Activated T-cell treated with anti-CD3 and anti-CD28 coated beads, Interleukin-2, amount 50 U/mL, for 24 hours (primary cell): Measurements from ENCODE around the gene FAM3B.
"Not testable (repeated sequence)": the region's sequence is repeated elsewhere in the genome, so short reads cannot be mapped to it uniquely, and the experiment has no call there.

Experiments
- DNase-seq: peaks from one replicate; pipeline ENCODE4 v3.0.0-alpha.2; 2020
- H3K27ac Mint-ChIP-seq: 2 replicates; pipeline ENCODE4 v1.8.0; 2020; ENCODE audit warnings: mild to moderate bottlenecking, mixed read lengths
- H3K27me3 Mint-ChIP-seq: 2 replicates; pipeline ENCODE4 v1.8.0; 2020; ENCODE audit warnings: mixed read lengths
- H3K36me3 Mint-ChIP-seq: 2 replicates; pipeline ENCODE4 v1.8.0; 2020; ENCODE audit warnings: low read depth, mixed read lengths
- H3K4me1 Mint-ChIP-seq: 2 replicates; pipeline ENCODE4 v1.8.0; 2020; ENCODE audit warnings: low read depth, mixed read lengths
- H3K4me3 Mint-ChIP-seq: 2 replicates; pipeline ENCODE4 v1.8.0; 2020; ENCODE audit warnings: mild to moderate bottlenecking, moderate library complexity, mixed read lengths
- H3K9me3 Mint-ChIP-seq: 2 replicates; pipeline ENCODE4 v1.8.0; 2020; ENCODE audit warnings: mixed read lengths

Gene FAM3B

DNA sequence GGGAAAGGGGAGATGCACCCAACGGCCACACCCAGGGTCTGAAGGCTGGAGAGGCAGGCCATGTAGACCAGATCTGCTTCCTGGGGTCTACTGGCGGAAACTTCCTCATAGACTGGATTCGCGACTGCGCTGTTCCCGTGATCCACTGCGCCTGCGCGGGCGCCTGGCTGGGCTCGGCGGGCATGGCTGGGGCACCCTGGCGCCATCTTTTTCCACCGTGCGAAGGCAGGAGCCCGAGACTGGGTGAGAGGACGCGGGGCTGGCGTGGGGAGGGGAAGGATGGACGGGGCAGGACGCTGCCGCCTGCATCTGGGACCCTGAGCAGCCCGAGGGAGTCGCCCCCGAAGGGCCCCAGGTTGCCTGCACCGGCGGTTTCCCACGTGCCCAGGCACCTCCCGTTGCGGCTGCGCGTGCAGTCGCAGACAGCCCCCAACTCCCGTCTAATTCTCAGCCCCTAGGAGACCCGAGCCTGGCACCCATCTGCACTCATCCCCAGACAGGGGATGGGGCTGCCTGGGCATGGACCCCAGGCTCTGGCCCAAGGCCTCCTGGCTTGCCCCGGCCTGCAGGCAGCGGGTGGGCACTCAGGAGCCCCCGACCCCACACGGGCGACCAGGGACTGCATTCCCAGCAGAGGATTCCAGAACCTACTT lies 12.4 kb upstream of the FAM3B start:
- H3K36me3 Mint-ChIP-seq, result no peaks in the 10 kb centered on the region
- H3K4me1 Mint-ChIP-seq, result no peaks in the 10 kb centered on the region
- H3K27ac Mint-ChIP-seq, result no peak overlapping the region
- no peak overlapping the region for H3K4me3 Mint-ChIP-seq
- H3K27me3 Mint-ChIP-seq, result peaks cover 8% of the 10 kb centered on the region
- no peaks in the 10 kb centered on the region for H3K9me3 Mint-ChIP-seq
- DNase-seq, result no peak

DNA sequence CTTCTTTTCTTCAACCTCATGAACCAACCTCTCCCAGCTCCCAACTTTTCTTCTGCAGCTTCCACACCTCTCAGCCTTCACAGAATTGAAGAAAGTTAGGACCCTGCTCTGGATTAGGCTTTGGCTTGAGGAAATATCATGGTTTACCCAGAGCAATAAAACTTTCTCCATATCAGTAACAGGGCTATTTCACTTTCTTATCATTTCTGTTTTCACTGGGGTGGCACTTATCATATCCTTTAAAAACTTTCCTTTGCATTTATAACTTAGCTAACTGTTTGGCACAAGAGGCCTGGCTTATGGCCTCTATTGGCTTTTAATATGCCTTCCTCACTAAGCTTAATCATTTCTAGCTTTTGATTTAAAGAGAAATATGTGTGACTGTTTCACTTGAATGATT lies 9.4 kb upstream of the FAM3B start:
- H3K9me3 Mint-ChIP-seq, result no peaks in the 10 kb centered on the region

DNA sequence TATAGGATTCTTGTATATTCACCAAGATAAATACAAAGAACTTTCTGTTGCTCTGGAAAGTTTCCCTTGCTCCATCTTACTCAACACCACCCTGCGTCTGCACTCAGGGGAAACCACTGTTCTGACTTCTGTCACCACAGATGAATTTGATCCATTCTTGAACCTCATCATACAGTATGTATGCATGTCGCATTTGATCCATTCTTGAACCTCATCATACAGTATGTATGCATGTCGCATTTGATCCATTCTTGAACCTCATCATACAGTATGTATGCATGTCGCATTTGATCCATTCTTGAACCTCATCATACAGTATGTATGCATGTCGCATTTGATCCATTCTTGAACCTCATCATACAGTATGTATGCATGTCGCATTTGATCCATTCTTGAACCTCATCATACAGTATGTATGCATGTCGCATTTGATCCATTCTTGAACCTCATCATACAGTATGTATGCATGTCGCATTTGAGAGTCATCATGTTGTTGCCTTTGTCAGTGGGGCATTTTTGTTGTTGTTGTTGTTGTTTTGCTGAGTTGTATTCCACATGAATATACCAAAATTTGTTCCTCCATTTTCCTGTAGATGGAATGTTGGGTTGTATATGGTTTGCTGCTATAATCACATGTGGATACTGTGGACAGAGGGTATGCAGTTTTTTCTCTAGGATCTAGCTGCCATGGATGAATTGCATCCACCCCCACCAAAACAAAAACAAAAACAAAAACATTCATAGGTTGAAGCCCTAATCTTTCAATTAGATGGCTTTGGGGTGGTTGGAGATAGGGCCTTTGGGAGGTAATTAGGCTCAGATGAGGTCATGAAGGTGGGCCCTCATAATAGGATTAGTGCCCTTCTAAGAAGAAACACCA lies 3.1 kb upstream of the FAM3B start:
- not testable (repeated sequence) for H3K27ac Mint-ChIP-seq, H3K4me1 Mint-ChIP-seq, H3K9me3 Mint-ChIP-seq, H3K36me3 Mint-ChIP-seq, DNase-seq, H3K4me3 Mint-ChIP-seq
- H3K27me3 Mint-ChIP-seq, result peaks cover 49% of the 10 kb centered on the region

More for the DNA sequence above, 9.4 kb upstream of the FAM3B start:
- H3K36me3 Mint-ChIP-seq, result no peaks in the 10 kb centered on the region
- H3K27ac Mint-ChIP-seq, result no peak overlapping the region
- no peaks in the 10 kb centered on the region for H3K4me1 Mint-ChIP-seq
- peaks cover 13% of the 10 kb centered on the region for H3K27me3 Mint-ChIP-seq
- no peak overlapping the region for H3K4me3 Mint-ChIP-seq
- no peak for DNase-seq

DNA sequence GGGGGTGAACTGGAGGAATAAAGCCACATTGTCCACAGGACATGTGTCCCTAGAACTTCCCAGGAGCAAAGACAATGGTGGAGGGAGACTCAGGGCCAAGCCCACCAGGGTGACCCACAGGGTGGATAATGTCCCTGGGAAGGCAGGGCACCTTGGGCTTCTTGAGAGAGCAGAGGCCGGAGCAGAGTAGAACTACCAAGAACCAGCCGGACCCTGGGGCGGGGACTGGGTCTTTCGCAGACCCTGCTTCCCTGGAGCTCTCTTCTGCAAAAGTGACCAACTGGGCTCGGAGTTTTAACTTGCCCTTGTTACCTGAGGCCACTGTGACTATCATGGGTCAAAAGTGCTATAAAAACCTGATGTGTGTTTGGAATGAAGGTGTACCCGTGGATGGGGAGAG lies 875 bp upstream of the FAM3B start:
- no peak for DNase-seq
- Mint-ChIP-seq H3K4me3 (no peak overlapping the region), H3K4me1 (peaks cover 3% of the 10 kb centered on the region), H3K27me3 (peaks cover 55% of the 10 kb centered on the region), H3K9me3 (no peaks in the 10 kb centered on the region), H3K36me3 (no peaks in the 10 kb centered on the region), H3K27ac (no peak overlapping the region)

DNA sequence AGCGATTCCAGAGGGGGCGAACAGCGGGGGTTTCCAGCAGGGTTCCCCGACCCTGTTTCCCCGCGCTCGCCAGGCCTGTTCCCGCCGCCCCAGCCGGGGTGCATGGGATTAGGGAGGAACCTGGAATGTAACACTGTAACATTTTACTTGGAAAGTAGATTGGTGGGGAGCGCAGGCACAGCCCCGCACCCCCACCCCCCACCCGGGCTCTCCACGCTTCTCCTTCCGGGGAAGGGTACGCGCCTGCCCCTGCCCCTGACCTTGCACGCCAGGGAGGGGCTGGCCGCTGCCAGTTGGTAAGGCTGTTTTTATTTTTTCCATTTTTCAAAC lies 427 bp downstream of the FAM3B start:
- no peaks in the 10 kb centered on the region for H3K9me3 Mint-ChIP-seq
- H3K27ac Mint-ChIP-seq, result no peak overlapping the region
- no peak for DNase-seq
- H3K36me3 Mint-ChIP-seq, result no peaks in the 10 kb centered on the region
- H3K4me3 Mint-ChIP-seq, result no peak overlapping the region
- H3K27me3 Mint-ChIP-seq, result peaks cover 58% of the 10 kb centered on the region
- H3K4me1 Mint-ChIP-seq, result peaks cover 13% of the 10 kb centered on the region

DNA sequence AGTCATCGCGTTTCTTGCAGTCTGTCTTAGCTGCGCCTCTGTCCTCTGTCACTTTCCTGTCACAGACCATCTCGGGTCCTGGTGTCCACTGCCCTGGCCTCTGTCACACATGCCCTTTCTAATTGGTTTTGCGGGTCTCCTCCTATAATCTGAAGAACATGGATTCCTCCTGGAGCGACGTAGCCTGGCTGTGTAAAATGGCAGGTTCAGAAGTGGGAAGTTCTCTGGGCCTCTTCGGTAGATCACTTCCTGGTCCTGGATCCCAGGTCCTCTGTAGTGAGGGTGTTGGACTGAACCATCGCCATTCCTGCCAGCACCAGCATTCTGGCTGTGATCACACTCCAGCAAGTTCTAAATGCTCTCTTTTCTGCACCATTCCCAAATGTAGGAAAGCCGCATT lies 857 bp downstream of the FAM3B start:
- no peak overlapping the region for H3K27ac Mint-ChIP-seq
- DNase-seq, result no peak
- no peaks in the 10 kb centered on the region for H3K9me3 Mint-ChIP-seq
- peaks cover 13% of the 10 kb centered on the region for H3K4me1 Mint-ChIP-seq
- peaks cover 59% of the 10 kb centered on the region for H3K27me3 Mint-ChIP-seq
- H3K4me3 Mint-ChIP-seq, result no peak overlapping the region
- no peaks in the 10 kb centered on the region for H3K36me3 Mint-ChIP-seq

DNA sequence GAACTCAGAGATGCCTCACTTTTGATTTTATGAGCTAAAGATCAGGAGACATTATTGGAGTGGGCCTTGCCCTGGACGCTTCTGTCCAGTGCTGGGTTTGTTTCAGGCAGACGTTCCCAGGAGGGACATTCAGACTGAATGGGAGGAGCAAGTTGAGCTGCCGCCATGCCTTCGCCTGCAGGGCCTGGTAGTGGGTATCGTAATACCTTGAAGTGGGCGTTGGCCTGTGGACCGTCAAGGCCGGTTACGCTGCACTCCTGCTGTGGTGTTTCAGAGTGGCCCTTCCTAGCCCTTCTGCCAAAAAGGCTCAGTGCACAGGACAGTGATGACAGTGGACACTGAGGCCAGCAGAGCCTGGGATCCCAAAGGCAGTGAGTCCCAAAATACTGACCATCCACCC lies 1.6 kb downstream of the FAM3B start:
- H3K9me3 Mint-ChIP-seq, result no peaks in the 10 kb centered on the region
- no peak overlapping the region for H3K27ac Mint-ChIP-seq
- no peaks in the 10 kb centered on the region for H3K36me3 Mint-ChIP-seq
- peaks cover 13% of the 10 kb centered on the region for H3K4me1 Mint-ChIP-seq
- peaks cover 56% of the 10 kb centered on the region for H3K27me3 Mint-ChIP-seq
- no peak for DNase-seq
- no peak overlapping the region for H3K4me3 Mint-ChIP-seq

DNA sequence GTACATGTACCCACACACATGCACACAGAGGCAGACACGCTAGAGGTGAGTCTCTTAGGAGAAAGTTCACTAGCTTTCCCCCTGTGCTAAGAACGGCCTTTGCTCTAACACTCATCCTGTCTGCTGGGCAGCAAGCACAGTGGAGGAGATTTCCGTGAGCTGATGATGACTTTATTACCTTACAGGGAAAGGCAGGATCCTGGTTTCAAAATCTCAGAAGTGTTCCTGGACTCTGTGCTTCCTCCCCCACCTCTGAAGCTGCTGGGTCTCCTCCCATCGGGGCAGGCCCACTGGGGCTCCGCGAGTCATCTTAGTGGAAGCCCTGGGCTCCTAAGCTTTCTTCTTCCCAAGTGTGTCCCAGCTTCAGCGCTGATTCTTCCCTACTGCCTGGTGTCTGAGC lies 2.7 kb downstream of the FAM3B start:
- H3K4me1 Mint-ChIP-seq, result peaks cover 13% of the 10 kb centered on the region

DNA sequence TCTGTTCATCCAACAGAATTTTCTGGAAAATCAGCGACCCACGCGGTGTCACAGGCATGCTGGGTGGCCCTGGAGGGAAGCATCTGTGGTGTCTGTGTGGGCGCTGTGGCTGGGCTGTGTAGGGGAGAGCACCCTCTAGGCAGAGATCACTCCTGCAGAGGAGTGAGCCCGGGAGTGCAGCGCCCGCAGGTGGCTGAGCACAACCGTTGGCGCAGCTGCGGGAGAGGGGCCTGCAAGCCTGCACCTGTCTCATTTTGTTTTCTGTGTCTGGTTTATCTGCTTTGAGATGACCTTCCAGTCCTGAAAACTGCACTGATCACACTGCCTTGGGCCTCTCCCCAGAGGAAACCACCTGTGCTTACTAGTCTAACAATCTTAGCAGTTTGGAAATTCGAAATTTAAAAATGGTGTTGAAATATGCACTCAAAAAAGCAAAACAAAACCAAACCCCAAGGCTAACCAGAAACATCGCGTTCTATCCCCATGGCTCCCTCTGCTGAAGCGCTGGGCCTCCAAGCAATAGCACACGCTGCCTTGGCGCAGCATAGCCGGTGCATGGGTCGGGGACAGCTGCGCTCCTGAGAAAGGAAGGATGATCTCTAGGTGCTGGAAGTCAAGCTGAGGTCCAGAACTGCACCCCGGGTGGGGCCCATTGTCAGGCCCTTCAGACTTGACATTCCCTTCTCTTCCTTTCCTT lies 4.8 kb downstream of the FAM3B start:
- Mint-ChIP-seq H3K9me3 (no peaks in the 10 kb centered on the region), H3K27ac (no peak overlapping the region), H3K4me3 (no peak overlapping the region), H3K36me3 (no peaks in the 10 kb centered on the region), H3K4me1 (peaks cover 13% of the 10 kb centered on the region), H3K27me3 (peaks cover 37% of the 10 kb centered on the region)
- DNase-seq, result no peak

More for the DNA sequence above, 2.7 kb downstream of the FAM3B start:
- H3K9me3 Mint-ChIP-seq, result no peaks in the 10 kb centered on the region
- H3K4me3 Mint-ChIP-seq, result no peak overlapping the region
- DNase-seq, result no peak
- H3K27me3 Mint-ChIP-seq, result peaks cover 56% of the 10 kb centered on the region
- H3K27ac Mint-ChIP-seq, result no peak overlapping the region
- no peaks in the 10 kb centered on the region for H3K36me3 Mint-ChIP-seq

DNA sequence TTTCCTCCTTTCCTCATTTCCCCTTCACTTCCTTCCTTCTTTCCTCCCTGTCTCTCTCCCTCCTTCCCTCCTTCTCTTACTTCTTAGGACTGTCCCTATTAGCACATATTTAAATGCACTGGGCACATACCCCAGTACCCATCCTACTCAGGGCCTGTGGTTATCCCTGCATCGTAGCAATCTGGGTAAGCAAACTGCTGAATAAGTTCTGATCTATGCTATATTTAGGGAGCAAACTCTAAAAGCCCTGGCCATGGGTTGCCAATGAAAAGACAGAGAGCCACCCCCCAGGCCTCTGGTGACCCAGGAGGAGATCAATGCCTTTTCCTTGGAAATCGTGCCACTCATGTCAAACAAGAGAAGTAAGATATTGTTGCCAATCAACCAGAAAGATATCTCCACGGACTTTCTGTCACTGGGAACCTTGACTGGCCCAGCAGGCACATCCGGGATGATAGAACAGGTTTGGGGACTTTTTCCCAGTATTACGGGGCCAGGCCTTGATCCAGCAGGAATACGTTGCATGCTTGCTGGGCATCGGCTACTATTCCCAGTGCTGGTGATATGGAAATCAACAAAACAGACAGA lies 5.4 kb downstream of the FAM3B start:
- Mint-ChIP-seq H3K4me1 (peaks cover 13% of the 10 kb centered on the region), H3K27me3 (peaks cover 33% of the 10 kb centered on the region), H3K4me3 (no peak overlapping the region), H3K36me3 (no peaks in the 10 kb centered on the region), H3K9me3 (no peaks in the 10 kb centered on the region), H3K27ac (no peak overlapping the region)
- no peak for DNase-seq

DNA sequence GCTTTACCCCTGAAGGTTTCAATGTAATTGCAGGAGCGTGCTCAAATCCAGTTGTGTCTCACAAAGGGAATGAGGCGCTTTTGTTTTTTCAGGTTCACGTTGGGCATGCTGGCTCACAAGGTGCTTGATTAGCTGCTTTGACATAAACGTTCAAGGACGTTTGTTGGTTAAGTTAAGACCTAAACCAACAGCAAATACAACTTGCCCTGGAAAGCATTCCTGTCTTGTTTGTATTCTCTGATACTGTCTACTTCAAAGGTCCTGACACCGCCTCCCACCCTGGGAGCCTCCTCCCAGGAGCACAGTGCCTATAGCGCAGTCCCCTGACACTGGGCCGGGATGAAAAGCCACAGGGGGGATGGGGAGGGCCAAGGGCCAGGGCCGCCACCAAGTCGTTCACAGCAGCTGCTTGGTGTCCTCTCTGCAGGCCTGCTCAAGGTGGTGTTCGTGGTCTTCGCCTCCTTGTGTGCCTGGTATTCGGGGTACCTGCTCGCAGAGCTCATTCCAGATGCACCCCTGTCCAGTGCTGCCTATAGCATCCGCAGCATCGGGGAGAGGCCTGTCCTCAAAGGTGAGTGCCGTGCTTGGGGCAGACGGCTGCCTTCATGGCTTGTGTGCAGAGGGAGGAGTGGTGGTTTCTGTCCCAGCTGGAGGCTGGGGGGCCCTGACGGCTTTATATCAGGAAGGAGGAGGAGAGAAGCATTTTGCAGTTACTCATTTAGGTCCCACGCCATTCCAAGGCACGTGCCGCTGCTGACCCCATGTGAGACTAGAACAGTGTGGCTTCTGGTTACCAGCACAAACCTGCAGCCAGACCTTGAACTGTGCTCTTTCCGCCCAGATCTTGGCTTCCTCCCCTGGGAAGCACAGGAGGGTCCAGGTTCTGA lies 6.1 kb downstream of the FAM3B start:
- no peak overlapping the region for H3K27ac Mint-ChIP-seq
- peaks cover 26% of the 10 kb centered on the region for H3K27me3 Mint-ChIP-seq
- H3K36me3 Mint-ChIP-seq, result no peaks in the 10 kb centered on the region
- DNase-seq, result no peak
- H3K4me1 Mint-ChIP-seq, result peaks cover 11% of the 10 kb centered on the region
- no peak overlapping the region for H3K4me3 Mint-ChIP-seq
- no peaks in the 10 kb centered on the region for H3K9me3 Mint-ChIP-seq

DNA sequence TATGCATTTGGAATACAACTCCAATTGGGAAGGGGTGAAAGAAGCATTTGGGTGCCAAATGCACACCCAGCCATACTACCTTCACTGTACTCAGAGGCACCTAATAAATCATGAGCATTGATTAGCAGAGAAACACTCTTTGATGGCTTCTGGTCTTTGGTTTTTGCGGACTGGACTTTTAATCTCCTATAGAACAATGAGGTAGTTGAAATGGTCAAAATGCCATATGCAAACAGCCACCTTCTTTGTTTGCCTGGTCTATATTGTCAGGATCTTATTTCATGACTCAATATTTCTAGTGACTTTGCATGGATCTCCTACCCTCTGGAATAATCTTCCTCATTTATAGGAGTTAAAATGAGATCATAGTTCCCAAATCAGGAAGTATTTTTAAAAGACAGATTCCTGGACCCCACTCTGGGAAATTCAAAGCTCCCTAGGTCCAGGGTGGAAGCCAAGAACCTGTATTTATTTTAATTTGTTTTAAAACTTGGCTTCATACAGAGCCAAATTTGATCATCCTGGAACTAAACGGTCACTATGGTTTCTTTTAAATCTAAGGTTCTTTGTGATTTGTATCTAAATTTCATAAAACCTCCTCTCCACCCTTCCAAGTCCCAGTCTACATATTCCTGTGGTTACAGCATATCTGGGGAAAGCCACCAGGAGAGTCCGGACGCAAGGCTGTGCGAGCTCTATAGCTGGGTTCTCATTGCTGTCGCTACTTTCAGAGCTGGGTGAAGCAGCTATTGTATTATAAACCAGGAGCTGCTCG lies 8.7 kb downstream of the FAM3B start:
- Mint-ChIP-seq H3K27ac (no peak overlapping the region), H3K36me3 (no peaks in the 10 kb centered on the region), H3K9me3 (no peaks in the 10 kb centered on the region), H3K4me1 (peaks cover 11% of the 10 kb centered on the region), H3K4me3 (no peak overlapping the region), H3K27me3 (peaks cover 13% of the 10 kb centered on the region)
- no peak for DNase-seq

DNA sequence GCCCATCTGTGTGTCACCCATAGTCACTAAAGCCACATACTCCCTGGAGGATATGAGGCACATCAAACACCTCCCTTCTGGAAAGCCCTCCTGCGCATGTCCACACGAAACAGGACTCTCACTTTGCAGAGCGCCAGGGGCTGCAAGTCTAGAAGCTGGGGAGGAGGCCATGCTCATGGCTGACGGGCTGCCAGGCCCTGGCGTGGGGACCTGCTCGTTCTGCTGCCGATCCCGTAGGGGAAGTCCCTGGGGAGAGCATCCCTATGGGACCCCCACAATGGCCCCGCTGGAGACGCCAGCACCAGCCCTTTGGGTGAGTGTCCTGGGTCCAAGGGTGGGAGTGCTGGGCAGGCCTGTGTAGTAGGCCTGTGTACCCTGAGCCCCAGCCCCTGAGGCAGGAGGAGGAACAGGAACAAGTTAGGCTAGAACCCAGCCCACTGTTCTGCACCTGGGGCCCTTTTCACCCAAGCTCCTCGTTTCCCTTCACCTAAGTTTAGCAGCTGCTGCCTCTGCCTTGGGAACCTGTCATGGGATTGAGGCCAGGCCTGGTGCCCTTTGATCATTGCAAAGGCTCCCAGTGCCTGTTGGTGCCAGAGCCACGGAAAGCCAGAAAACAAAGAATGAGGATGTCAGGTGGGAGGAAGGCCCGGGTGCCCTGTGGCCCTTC lies 9.9 kb downstream of the FAM3B start:
- Mint-ChIP-seq H3K4me3 (no peak overlapping the region), H3K27me3 (peaks cover 5% of the 10 kb centered on the region), H3K36me3 (no peaks in the 10 kb centered on the region), H3K9me3 (no peaks in the 10 kb centered on the region), H3K27ac (no peak overlapping the region), H3K4me1 (peaks cover 3% of the 10 kb centered on the region)
- DNase-seq, result no peak
